Neutrophil (primary cell): Measurements from ENCODE around the gene CACNA2D3.
"Not testable (repeated sequence)": the region's sequence is repeated elsewhere in the genome, so short reads cannot be mapped to it uniquely, and the experiment has no call there.

ENCODE experiments used
- H3K27ac ChIP-seq: fragments of 200-600 bp; sonication (generic); 2 replicates; pipeline ENCODE4 v1.5.1; 2016; ENCODE audit warnings: mild to moderate bottlenecking, moderate library complexity
- H3K27me3 ChIP-seq: fragments of 200-600 bp; sonication (generic); 2 replicates; pipeline ENCODE4 v1.6.0; 2016; ENCODE audit warnings: mild to moderate bottlenecking
- H3K36me3 ChIP-seq: fragments of 200-600 bp; sonication (generic); 2 replicates; pipeline ENCODE4 v1.5.1; 2017
- H3K4me1 ChIP-seq, 2 experiments: fragments of 200-600 bp in 1 of 2; sonication (generic) in 1 of 2; 1 replicate in 1 of 2; 2 replicates in 1 of 2; pipeline versions ENCODE4 v1.5.1 to v1.6.1; 2013 to 2016; ENCODE audit warnings: low read depth in 1 of 2, low read length in 1 of 2, mild to moderate bottlenecking in 1 of 2, moderate library complexity in 1 of 2; ENCODE audit not compliant: control insufficient read depth in 1 of 2, insufficient read depth in 1 of 2
- H3K4me3 ChIP-seq, 2 experiments: fragments of 200-600 bp in 1 of 2; sonication (generic) in 1 of 2; 1 replicate in 1 of 2; 2 replicates in 1 of 2; pipeline ENCODE4 v1.5.1; 2013 to 2016; ENCODE audit warnings: low read depth in 1 of 2, low read length in 1 of 2, mild to moderate bottlenecking in 1 of 2, moderate library complexity in 1 of 2
- H3K9me3 ChIP-seq: fragments of 200-600 bp; sonication (generic); 2 replicates; pipeline ENCODE4 v1.5.1; 2016
- CTCF ChIP-seq: fragments of 200-600 bp; sonication (generic); IDR thresholded peaks from 2 replicates; pipeline ENCODE4 v1.5.1; 2016; ENCODE audit warnings: antibody characterized with exemption

The CACNA2D3 gene

GRCh38 chr3:54443561-54444161, 321.3 kb downstream of the CACNA2D3 start:
- no peak for TF ChIP-seq CTCF
- Histone ChIP-seq H3K9me3 (no peaks in the 10 kb centered on the region), H3K27ac (no peak overlapping the region), H3K36me3 (no peaks in the 10 kb centered on the region), H3K4me3 (no peak overlapping the region), H3K4me1 (no peaks in the 10 kb centered on the region), H3K27me3 (no peaks in the 10 kb centered on the region)

GRCh38 chr3:54445630-54446029, 323.3 kb downstream of the CACNA2D3 start:
- no peaks in the 10 kb centered on the region for H3K4me1 ChIP-seq

GRCh38 chr3:54447427-54447826, 325.1 kb downstream of the CACNA2D3 start:
- Histone ChIP-seq H3K27me3 (no peaks in the 10 kb centered on the region), H3K9me3 (no peaks in the 10 kb centered on the region), H3K4me3 (no peak overlapping the region), H3K4me1 (no peaks in the 10 kb centered on the region), H3K36me3 (no peaks in the 10 kb centered on the region), H3K27ac (no peak overlapping the region)
- TF ChIP-seq CTCF, result no peak

More at GRCh38 chr3:54445630-54446029, 323.3 kb downstream of the CACNA2D3 start:
- Histone ChIP-seq H3K27ac (no peak overlapping the region), H3K4me3 (no peak overlapping the region), H3K36me3 (no peaks in the 10 kb centered on the region), H3K27me3 (no peaks in the 10 kb centered on the region), H3K9me3 (no peaks in the 10 kb centered on the region)
- TF ChIP-seq CTCF, result no peak

GRCh38 chr3:54454806-54455205, 332.5 kb downstream of the CACNA2D3 start:
- no peaks in the 10 kb centered on the region for H3K9me3 ChIP-seq
- H3K27me3 ChIP-seq, result no peaks in the 10 kb centered on the region
- H3K4me3 ChIP-seq, result no peak overlapping the region
- TF ChIP-seq CTCF, result no peak
- H3K27ac ChIP-seq, result no peak overlapping the region
- no peaks in the 10 kb centered on the region for H3K4me1 ChIP-seq
- H3K36me3 ChIP-seq, result no peaks in the 10 kb centered on the region

GRCh38 chr3:54458357-54458756, 336.0 kb downstream of the CACNA2D3 start:
- H3K27ac ChIP-seq, result no peak overlapping the region
- no peaks in the 10 kb centered on the region for H3K9me3 ChIP-seq
- no peaks in the 10 kb centered on the region for H3K36me3 ChIP-seq
- no peak overlapping the region for H3K4me3 ChIP-seq
- no peaks in the 10 kb centered on the region for H3K27me3 ChIP-seq
- TF ChIP-seq CTCF, result no peak
- H3K4me1 ChIP-seq, result no peaks in the 10 kb centered on the region

GRCh38 chr3:54464554-54464953, 342.2 kb downstream of the CACNA2D3 start:
- H3K36me3 ChIP-seq, H3K9me3 ChIP-seq, H3K4me3 ChIP-seq, H3K27me3 ChIP-seq, H3K4me1 ChIP-seq, H3K27ac ChIP-seq: not testable (repeated sequence)
